Hematopoietic multipotent progenitor cell treated with erythropoietin and hydrocortisone succinate and interleukin-3 and kit ligand, for 17 days (in vitro differentiated cells): Measurements from ENCODE around the gene CACNA1G.

Experiments used
- DNase-seq: peaks from one replicate; pipeline ENCODE4 v3.0.0-alpha.2; 2015; ENCODE audit warnings: low spot score

Gene CACNA1G

DNA sequence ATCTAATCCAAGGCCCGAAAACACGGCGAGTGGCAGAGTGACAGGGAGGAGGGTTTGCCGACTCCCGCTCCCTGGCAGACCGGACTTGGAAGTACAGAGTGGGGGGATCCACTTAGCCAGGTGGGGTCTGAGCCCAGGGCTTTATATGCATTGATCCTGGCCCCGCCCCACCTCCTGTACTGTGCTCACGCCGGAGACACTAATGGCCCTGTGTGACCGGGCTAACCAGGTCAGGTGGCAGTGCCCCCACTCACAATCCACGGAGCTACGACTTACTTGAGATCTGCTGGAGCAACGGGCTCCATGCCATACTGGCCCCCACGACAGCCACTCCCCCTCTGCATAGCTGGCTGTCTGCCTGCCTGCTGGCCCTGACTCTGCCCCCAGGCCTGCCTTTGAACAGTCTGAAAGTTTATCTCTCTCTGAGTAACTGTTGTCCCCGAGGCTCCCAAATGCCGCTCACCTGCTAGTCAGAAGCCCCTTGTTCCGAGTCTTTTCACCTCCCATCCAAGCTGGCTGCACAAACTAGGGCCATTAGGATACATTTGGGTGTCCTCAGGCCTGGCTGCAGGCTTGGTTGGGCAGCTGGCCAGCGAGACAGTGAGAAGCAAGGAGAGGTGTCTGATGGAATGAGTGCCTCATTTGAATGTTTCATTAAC is 28.0 kb downstream of the CACNA1G start:
- DNase-seq: no peak

DNA sequence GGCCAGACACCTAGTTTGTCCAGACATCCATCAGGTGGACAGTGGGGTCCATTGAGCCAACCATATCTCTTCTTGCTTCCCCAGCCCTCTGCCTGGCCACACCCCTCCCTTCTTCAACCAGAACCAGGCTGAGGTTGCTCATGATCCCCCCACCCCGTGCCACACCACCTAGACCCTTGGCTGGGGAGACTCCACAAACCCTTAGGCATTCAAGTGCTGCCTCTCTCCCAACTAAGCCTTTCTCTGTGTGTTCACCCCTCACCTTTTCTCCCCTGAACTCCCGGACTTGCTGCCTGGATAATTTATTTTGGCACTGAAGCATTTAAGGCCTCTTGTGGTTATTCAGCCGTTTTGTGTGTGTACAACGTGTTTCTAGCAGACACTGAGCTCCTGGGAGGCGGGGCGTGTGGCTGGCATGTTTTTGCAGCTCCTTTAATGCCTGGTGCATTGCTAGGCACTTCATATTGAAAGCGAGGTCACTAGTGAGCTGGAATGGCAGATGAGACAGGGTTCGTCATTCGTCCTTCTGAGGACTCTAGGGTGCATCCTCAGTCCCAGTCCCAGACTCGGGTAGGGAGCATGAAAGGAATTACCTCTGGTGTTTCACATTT is 28.7 kb downstream of the CACNA1G start:
- no peak for DNase-seq

DNA sequence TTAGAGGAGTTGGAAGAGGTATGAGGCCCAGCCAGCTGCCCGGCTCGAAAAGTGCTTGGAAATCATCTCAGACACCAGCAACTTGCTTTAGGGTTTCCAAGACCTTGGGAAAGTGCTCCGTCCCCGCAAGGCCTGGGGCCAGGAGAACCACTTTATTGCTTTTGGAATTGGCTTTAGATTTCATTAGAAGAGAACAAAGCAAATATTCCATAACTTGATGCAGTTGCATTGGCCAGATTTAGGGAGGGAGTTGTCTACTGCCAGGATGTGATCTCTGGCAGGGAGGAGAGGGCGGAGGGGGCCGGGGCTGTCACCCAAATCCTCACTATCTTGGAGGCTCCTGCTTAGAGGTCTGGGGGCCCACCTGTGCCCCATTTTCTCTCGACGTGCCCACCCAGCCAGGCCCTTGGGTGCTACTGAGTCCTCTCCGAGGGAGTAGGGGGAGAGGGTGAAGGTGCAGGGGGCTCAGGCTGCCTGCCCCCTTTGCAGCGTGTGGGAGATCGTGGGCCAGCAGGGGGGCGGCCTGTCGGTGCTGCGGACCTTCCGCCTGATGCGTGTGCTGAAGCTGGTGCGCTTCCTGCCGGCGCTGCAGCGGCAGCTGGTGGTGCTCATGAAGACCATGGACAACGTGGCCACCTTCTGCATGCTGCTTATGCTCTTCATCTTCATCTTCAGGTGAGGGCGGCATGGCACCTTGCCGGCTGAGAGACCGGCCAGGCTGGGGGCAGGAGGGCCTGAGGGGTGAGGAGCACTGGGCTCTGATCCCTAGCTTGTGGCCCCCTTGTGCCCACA is 30.6 kb downstream of the CACNA1G start:
- DNase-seq: no peak

DNA sequence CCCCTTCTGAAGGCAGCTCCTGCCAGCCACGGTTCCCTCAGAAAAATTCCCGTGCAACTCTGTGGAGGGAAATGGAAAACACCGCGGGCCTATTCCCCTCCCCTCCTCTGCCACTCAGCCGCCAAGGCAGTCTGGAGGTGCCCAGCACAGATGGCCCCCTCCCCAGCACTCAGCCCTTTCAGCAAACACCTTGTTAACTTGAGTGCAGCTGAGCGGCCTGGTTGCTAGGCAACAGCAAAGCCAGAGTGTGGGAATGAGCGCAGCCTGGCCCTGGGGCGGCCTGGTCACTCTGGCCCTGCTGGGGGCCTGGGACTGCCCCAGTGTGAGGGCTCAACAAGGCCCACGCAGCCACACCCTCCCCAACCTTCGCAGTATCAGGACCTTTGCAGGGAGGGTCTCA is 32.8 kb downstream of the CACNA1G start:
- DNase-seq: no peak

DNA sequence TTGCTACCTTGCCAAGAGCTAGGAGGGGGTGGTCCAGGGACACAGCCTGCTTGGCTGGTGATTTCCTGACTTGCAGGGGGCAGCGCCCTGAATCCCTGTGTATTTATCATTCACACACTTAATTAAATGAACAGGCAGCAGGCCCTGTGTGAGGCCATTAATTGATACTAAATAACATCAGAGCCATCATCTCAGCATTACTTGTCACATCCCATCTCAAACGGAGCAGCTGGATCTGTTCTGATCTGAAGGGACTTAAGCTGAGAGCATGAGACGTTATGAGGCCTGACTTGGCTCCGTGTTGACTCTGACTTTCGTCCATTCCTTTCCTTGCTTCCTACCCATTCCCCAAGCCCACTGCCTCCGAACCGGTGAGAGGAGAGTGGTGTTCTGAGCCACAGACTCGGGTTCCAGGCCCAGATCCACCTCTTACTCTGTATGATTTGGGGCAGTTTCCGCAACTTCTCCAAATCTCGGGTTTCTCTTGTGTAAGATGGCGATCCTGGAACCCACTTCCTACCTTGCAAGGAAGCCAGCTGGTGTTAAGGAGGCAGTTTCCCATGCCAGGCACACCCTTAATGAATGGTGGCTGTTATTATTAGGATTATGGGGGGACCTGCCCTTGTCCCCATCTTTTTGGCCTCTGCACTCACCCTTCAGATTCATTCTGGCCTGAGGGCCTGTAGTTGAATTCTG is 33.8 kb downstream of the CACNA1G start:
- DNase-seq: no peak

DNA sequence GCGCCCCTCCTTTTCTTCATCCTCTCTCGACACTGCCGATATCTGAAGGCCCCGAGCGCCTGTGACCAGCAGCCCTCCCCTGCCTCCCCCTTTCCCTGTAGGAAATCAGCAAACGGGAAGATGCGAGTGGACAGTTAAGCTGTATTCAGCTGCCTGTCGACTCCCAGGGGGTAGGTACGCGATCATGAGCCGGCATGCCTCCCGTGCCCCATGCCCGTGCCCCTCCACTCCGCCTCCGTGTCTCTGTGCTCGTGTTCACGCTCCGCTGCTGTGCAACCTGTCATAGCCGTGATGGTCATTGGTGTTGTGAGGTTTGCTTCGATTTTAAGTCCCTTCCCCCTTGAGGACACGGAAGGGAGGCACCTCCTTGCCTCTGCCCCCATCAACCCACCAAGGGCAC is 34.4 kb downstream of the CACNA1G start:
- DNase-seq: no peak

DNA sequence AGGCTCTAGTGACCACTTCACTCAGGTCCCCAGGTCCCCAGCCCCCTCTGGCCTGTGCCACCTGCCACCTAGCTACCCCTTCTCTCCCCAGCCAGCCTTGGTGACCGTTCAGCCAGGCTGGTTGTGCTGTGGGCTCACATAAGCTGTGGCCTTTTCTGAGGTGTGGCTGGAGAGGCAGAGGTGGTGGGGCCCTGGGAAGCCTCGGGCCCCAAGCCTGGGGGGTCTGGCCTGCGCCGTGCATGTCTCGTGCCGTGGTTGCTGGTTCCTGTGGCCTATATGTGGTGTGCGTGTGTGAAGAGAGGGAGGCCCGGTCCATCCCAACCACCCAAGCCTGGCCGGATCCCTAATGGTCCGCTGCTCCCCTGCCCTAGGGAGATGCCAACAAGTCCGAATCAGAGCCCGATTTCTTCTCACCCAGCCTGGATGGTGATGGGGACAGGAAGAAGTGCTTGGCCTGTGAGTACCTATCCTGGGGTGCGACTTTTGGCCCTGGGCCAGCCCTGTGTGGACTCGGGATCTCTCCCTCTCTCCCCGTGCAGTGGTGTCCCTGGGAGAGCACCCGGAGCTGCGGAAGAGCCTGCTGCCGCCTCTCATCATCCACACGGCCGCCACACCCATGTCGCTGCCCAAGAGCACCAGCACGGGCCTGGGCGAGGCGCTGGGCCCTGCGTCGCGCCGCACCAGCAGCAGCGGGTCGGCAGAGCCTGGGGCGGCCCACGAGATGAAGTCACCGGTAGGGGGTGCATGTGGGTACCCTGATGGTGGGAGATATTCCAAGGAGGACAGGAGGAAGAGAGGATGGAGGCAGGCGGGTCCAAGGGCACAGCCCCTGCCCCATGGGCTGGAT is 35.9 kb downstream of the CACNA1G start:
- no peak for DNase-seq

DNA sequence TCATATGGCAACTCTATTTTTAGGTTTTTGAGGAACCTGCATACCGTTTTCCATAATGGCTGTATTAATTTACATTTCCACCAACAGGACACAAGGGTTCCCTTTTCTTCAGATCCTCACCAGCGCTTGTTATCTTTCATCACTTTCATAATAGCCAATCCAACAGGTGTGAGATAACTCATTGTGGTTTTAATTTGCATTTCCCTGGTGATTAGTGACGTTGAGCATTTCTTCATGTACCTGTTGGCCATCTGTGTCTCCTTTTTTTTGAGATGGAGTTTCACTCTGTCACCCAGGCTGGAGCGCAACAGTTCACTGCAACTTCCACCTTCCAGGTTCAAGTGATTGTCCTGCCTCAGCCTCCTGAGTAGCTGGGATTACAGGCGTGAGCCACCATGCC is 38.0 kb downstream of the CACNA1G start:
- no peak for DNase-seq

DNA sequence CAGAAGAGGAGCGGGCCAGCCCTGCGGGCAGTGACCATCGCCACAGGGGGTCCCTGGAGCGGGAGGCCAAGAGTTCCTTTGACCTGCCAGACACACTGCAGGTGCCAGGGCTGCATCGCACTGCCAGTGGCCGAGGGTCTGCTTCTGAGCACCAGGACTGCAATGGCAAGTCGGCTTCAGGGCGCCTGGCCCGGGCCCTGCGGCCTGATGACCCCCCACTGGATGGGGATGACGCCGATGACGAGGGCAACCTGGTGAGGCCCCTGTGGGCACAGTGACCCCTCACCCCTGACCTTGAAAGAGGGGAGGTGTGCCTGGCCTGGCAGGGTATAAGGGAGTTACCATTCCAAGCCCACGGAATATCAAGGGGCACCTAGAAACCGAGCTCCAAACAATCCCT is 39.1 kb downstream of the CACNA1G start:
- no peak for DNase-seq

DNA sequence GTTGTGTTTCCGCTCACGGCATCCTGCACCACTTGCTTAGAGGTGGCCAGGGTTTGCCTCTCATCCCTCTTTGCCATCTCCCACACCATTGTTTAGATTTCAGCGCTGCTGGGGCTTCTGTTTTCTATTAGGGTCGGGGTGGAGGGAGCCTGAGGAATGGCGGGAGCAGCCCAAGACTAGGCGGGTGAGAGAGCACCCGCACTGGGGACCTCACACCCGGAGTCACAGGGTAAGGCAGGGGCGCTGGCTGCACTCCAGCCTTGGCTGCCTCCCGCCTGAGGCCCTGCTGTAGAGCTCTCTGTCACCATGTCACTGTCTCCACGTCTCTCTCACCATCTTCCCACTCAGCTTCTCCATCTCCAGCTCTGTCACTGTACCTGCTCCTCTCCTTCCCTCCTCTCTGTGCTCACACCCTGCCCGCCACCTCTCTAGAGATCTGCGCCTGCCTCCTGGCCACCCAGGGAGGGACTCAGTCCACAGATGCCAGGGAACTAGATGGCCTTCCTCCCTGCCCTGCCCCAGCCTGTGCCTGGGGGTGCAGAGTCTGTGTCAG is 41.4 kb downstream of the CACNA1G start:
- DNase-seq: no peak

DNA sequence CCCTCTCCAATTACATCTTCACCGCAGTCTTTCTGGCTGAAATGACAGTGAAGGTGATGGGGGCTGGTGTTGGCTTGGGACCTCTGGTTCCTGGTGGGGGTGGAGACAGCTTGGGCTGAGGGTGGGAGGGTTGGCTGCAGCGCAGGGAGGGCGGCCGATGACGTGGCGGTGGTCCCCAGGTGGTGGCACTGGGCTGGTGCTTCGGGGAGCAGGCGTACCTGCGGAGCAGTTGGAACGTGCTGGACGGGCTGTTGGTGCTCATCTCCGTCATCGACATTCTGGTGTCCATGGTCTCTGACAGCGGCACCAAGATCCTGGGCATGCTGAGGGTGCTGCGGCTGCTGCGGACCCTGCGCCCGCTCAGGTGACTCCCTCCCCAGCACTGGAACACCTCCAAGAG is 42.3 kb downstream of the CACNA1G start:
- DNase-seq: no peak

DNA sequence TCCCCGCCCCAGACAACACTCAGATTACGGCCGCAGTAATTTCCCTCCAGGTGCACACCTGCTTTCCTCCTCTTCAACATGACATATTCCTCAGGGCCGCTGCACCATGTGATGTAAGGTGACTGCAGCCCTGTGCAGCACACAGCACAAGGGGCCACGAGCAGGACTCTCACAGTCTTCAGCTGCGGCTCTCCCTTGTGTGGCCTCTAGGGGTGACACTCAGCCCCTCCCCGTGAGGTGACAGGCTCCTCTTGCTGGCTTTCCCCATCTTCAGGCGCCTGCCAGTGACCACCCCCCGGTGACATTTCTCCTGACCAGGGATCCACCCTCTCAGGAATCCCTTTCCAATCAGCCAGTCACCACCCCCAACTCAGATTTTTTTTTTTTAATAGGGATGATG is 42.8 kb downstream of the CACNA1G start:
- DNase-seq: no peak

DNA sequence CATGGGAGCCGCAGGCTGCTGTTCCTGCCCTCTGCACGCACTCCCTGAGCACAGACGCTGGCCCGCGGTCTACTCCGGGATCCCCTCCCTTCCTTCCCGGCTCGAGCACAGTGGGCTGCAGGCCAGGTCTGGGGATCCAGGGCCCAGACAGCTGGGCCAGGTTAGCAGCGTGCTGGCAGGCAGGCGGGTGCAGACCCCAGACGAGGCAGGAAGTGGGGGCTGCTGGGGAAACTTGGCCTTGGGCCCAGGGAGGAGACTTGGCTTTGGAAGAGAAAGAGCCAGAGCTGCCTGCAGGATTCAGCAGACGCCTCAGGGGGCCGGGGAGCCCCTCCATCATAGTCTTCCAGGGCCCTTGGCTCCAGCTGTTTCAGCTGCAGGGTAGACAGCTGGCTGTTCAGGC is 44.0 kb downstream of the CACNA1G start:
- DNase-seq: no peak

DNA sequence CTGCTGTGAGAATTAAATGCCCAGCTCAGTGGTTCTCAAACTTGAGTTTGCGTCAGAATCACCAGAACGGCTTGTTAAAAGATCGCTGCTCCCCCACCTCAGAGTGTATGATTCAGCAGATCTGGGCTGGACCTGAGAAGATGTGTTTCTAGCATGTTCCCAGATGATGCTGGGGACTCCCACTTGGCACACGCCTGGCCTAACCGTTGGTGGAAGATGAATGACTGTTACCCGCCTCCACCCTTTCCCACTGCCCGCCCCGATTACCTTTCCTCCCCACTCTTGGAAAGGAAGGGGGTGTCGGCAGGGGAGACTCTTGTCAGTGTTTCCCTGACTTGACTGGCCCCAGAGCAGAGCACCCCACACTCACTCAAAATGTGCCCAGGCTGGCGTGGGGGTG is 44.9 kb downstream of the CACNA1G start:
- no peak for DNase-seq

DNA sequence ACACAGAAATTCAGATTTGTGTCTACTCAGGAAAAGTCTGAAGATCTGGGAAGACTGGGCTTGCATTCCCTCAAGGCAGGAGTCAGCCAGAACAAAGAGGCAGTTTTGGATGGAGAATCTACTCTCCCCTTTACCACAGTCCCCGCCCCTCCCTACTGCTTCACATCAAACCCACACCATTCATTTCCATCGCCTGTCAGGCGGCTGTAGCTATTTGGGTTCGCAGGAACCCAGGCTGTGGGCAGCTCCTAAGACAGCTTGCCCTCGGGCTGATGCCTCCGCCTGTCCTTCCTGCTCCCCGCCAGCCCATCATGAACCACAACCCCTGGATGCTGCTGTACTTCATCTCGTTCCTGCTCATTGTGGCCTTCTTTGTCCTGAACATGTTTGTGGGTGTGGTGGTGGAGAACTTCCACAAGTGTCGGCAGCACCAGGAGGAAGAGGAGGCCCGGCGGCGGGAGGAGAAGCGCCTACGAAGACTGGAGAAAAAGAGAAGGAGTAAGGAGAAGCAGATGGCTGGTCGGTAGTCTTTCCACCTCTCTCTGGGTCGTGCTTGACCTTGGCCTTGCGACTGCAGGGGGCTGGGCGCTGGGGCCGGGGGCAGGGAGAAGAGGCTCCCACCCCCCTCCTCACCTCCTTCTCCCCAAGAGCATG is 47.1 kb downstream of the CACNA1G start:
- DNase-seq: no peak

DNA sequence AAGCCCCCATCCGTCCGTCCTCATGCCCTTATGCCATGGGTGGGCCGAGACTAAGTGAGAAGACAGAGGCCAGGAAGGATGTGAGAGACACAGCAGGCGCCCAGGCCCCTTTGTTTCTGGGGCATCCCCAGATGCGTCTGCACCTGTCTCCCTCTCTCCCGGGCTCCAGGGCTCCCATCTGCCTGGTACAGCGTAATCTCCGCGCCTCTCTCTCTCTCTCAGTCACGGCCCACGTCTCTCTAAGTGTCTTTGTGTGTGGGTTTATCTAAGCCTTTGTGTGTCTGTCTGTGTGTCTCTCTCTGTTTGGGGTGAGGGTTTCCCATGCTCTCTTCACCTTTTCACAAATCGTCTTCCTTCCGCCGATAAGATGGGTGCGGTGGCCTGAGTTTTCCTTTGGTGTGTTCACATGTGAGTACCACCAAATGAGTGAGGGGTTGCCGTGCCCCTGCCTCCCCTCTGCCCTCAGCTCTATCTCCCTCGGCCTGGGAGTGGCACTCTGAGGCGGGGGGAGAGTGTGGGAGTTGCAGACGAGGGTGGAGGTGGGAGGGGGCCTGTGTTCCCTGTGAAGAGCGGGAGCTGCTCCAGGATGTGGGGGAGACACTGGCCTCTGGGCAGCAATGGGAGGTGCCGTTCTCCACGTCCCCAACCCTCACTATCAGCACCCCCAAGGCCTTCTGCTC is 48.3 kb downstream of the CACNA1G start:
- no peak for DNase-seq

DNA sequence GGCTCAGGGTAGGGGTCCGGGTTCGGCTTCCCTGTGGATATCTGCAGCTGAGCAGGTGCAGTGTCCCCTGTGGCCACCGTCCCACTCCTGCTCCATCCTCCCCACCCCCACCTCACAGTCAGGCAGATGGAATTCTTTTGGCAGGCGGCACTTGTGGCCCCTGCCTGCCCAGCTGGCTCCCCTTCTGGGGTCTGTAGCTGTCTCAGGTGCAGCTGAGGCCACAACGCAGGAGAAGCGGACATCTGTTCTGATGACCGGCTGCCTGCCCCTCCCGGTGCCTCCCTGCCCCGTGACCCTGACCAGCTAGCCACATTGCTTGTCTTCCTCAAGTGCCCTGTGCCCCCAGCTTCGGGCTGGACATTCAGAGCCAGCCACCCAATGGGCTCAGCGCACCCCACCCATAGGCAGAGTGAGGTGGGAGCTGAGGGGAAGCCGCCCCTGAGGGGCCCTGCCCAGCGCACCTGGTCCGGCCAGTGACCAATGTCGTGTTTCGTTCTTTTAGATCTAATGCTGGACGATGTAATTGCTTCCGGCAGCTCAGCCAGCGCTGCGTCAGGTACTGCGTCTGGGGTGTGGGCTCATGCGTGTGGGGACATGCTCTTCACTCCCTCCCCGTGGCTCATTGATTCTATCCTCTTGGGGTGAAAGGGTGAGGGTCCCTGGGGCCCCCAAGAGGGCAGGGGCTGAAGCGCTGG is 49.0 kb downstream of the CACNA1G start:
- DNase-seq: no peak

DNA sequence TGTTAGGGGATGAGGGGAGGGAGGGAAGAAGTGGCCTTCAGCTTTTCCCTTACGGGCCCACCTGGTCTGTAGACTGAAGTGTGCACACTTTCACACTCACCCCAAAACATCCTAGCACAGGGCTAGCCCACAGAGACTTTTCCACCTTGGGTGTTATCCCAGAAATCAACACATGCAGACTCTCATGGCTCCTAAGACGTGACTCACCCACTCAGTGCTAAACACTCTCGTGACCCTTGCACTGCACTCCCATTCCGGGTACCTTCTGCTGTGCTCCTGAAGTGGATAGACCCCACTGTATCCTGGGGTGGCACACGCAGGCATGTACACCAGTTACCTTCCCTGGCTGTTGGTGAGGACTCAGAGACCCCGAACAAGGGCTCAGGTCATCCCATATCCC is 51.1 kb downstream of the CACNA1G start:
- no peak for DNase-seq

DNA sequence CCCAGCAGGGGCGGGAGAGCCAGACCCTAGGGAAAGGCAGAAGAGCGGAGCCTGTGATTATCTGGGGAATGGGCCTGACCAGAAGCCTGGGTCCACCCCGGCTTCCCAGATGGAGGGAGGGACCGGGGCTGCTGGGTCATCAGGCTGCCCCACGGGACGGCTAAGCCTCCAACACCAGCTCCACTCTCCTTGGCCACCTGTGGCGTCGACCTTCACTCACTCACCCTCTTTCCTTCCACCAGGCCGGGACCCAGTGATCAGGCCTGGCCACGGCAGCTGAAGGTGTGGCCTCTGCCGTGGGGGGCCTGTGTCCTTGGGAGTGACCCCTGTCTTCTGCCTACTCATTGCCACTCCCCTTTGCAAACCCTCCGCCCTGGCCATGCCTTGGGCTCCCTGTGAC is 51.8 kb downstream of the CACNA1G start:
- DNase-seq: no peak
